Activated CD4-positive, alpha-beta T cell treated with anti-CD3 and anti-CD28 coated beads, Interleukin-10, Interleukin-2, amounts not matched to agents 100 ng/mL and 50 ng/mL, durations not matched to agents 16 hours and 8 hours (primary cell): ENCODE data around the gene MAP1LC3B2.
A peak's percentile ranks its signal among the peaks of the same experiment; 100 is the strongest.

ENCODE experiments used
- DNase-seq: peaks from one replicate; pipeline ENCODE4 v3.0.0-alpha.2; 2020

Gene MAP1LC3B2

GRCh38 chr12:116597886-116598285, 38.7 kb downstream of the MAP1LC3B2 start:
- no peak for DNase-seq

GRCh38 chr12:116598311-116599284, 39.4 kb downstream of the MAP1LC3B2 start:
- no peak for DNase-seq

DNA sequence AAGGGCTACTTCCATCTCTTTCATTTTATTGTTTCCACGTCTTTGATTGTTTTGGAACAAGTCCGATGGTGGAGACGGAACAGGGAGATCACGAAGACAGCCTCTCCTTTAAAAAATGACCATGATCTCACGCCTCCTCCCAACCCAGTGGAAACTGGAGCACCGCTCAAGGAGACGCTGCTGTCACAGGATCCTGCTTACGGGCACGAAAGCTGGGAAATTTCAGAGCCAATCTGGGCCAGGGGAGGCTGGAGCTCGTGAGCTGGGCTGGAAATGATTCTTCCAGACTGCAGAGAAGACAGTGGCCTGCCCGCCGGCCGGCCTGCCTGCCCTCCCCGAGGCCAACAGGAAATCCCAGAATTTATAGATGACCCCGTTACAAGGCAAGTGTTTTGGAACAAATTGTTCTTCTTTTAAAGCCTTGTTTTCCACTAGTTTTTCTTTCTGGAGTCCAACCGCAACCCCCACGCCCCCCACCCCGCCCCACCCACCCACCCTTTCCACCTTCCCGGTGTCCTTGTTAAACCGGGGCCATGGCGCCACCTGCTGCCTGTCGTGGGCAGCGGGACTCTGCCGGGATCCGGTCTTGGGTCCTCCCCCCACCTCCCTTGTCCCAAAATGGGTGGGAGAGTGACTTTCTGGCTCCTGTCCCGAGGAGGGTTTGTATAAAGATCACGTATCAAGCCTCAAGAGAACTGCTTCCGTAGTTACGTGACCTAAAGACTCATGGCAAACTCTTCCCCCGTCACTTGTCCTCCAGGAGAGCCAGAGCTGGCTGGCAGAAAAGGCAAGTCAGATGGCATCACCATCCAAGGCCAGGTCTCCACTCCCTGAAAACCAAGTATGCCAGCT, 40.3 kb downstream of the MAP1LC3B2 start:
- DNase-seq, result peak; percentile 67

GRCh38 chr12:116600959-116601918, 42.1 kb downstream of the MAP1LC3B2 start:
- DNase-seq, result peak; percentile 29

GRCh38 chr12:116601933-116602810, 43.0 kb downstream of the MAP1LC3B2 start:
- no peak for DNase-seq

- DNase-seq, result no peak
These were observed 44.5 kb downstream of the MAP1LC3B2 start for GRCh38 chr12:116603546-116604177.

GRCh38 chr12:116604178-116604895, 45.2 kb downstream of the MAP1LC3B2 start:
- DNase-seq, result no peak

- DNase-seq, result no peak
These were observed 45.9 kb downstream of the MAP1LC3B2 start for GRCh38 chr12:116604951-116605641.

- DNase-seq, result no peak
These were observed 47.2 kb downstream of the MAP1LC3B2 start for GRCh38 chr12:116606397-116606796.

GRCh38 chr12:116607039-116607438, 47.9 kb downstream of the MAP1LC3B2 start:
- DNase-seq, result no peak

DNA sequence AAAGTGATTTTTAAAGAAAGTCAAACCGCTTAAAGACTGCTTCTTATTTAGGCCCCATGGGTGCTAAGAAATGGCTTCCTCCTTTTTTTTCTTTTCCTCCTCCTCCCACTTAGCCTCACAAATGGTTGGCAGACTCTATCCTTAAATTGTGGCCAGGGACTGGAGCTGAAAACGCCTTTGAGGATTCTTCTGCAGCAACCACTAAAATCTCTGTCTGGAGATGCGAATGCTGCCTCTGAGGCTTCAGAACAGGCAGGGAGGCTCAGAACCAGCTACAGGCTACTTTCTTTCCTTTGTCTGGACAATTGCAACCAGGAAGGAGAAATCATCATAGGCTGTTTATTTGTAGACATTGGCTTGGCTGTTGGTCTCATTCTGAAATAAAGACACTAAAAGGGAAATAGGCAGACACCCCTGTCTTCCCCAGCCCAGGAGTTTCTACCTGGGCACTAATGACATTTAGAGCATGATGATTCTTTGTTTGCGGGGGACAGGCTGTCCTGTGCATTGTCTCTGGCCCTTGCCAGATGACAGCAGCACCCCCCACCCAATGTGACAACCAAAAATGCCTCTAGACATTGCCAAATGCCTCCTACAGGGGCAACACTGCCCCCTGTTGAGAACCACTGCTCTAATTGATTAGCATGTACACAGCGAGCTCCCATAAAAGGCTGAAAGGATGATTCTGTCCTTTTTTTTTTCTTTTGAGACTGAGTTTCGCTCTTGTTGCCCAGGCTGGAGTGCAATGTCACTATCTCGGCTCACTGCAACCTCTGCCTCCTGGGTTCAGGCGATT, 50.3 kb downstream of the MAP1LC3B2 start:
- peak; percentile 42 for DNase-seq

GRCh38 chr12:116610971-116611541, 51.9 kb downstream of the MAP1LC3B2 start:
- no peak for DNase-seq

DNA sequence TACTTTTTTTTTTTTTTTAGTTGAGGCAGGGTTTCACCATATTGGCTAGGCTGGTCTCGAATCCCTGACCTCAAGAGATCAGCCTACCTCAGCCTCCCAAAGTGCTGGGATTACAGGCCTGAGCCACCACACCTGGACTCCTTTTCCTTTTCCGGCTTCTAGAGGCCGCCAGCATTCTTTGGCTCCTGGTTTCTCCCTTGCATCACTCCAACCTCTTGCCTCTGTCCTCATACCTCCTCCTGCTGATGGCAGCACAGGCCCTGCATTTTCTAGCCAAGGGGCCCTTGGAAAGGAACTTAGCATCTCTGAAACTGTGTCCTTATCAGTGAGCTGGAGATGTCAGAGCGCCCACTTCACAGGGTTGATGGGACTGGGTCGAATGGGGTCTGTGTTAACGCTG, 53.3 kb downstream of the MAP1LC3B2 start:
- DNase-seq, result no peak

GRCh38 chr12:116613256-116613655, 54.1 kb downstream of the MAP1LC3B2 start:
- DNase-seq, result no peak

DNA sequence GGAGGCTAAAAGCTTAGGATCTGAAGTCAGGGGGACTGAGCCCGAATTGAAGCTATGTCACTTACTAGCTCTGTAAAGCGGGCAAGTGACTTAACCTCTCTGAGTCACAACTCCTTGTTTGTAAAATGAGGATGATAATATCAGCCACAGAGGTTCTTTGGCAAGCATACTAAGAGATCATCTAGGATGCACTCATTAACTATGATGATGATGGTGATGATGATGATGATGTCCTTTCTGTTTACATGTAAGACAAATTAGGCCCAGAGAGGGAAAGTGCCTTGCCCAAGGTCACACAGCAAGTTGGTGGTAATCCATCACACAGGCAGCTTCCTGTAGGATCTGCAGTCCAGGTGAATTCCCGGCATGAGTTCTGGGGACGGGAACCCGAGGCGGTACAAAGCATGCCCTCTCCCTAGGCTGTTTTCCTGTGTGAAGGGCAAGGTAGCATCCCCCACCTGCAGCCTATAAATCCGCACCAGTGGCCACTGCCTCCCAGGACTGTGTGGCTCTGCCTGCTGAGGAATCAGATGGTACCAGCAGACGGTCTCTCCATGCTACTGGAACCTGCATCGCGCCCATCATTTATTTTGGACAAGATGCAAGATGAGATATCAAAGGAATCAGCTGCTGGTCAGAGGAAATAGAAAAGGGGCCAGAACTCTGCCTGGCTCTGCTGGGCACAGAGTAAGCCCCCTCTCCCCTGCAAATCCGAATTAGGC, 55.2 kb downstream of the MAP1LC3B2 start:
- DNase-seq, result no peak

DNA sequence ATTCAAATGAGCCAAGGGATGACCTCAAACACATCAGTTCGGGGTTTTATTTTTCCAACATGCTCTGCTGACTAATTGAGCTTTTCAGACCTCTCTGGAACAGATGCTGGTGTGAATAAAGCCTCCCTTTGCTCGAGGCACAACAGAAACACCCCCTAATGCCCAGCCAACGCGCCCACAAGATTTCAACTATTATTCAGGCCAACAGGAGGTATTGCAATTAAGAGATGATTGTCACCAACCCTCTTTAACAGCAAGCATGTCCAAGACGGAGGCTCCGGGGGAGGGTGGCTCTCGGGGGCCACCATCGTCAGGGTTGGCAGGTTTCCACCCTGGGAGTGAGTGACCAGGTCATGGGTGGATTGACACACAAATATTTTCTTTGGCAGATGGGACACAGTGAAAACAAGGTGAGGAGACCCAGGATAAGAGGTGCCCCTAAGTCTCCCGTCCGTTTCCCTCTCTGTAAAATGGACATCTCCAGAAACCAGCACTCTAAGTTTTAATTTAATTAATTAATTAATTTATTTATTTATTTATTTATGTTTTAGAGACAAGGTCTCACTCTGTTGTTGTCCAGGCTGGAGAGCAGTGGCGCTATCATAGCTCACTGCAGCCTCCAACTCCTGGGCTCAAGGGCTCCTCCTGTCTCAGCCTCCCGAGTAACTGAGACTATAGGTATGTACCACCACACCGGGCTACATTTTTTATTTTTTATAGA, 56.1 kb downstream of the MAP1LC3B2 start:
- no peak for DNase-seq
